Endothelial cell of umbilical vein (primary cell): ENCODE measurements around the gene FAM43A. TPM values are rescaled to one million over a fixed set of nuclear protein-coding genes. Genes with fewer than 3 reads are reported as not detected.

Source experiments
- BruUV-seq: library from RNA; stranded (reverse); fragments of 400-500 nt; replicated peaks from 2 replicates; lab custom pipeline; 2021; lab: Mats Ljungman, UMichigan
- CTCF ChIA-PET: fragments of 300-600, 350-600 bp; sonication (Branson Sonifier 250); formaldehyde crosslinking; loops from one replicate; lab custom pipeline; 2021; ENCODE audit warnings: antibody characterized with exemption, inconsistent platforms; lab: Charles Lee
- POLR2A ChIA-PET: fragments of 300-600, 350-600 bp; sonication (Branson Sonifier 250); formaldehyde crosslinking; loops from one replicate; lab custom pipeline; 2021; ENCODE audit warnings: antibody characterized with exemption, inconsistent platforms; lab: Charles Lee
- DNase-seq: peaks from one replicate; pipeline ENCODE4 v3.0.0-alpha.2; 2011; ENCODE audit warnings: low read depth, low spot score
- FAIRE-seq: peaks from 2 replicates; lab custom pipeline; 2011; peaks lifted over from hg19 to GRCh38; lab: Jason Lieb, UNC
- H2AFZ ChIP-seq: 2 replicates; pipeline ENCODE4 v1.6.0; 2012; ENCODE audit warnings: low read depth, low read length, control low read depth, inconsistent platforms
- H3K27ac ChIP-seq: 2 replicates; pipeline ENCODE4 v1.5.1; 2011; ENCODE audit warnings: low read depth, mild to moderate bottlenecking, control low read depth, low read length, moderate library complexity; ENCODE audit not compliant: insufficient read depth
- H3K27me3 ChIP-seq, 2 experiments: 2 replicates each; pipeline versions ENCODE4 v1.6.0 to v1.6.1; 2011; ENCODE audit warnings: low read length in 2 of 2, mixed read lengths in 1 of 2; ENCODE audit not compliant: control insufficient read depth in 2 of 2, insufficient read depth in 2 of 2
- H3K36me3 ChIP-seq, 2 experiments: 2 replicates in 1 of 2; 3 replicates in 1 of 2; pipeline ENCODE4 v1.5.1; 2011; ENCODE audit warnings: low read length in 2 of 2, mild to moderate bottlenecking in 1 of 2, moderate library complexity in 1 of 2; ENCODE audit not compliant: control insufficient read depth in 2 of 2, insufficient read depth in 2 of 2; ENCODE audit errors: extremely low read depth in 1 of 2
- H3K4me1 ChIP-seq: 3 replicates; pipeline ENCODE4 v1.5.1; 2011; ENCODE audit warnings: mild to moderate bottlenecking, low read length; ENCODE audit not compliant: control insufficient read depth, insufficient read depth; ENCODE audit errors: extremely low read depth
- H3K4me2 ChIP-seq: 2 replicates; pipeline ENCODE4 v1.6.1; 2011; ENCODE audit warnings: low read length, control low read depth, mixed read lengths; ENCODE audit not compliant: insufficient read depth
- H3K4me3 ChIP-seq, 3 experiments: fragments of 200-600 bp in 1 of 3; sonication (generic), shearing (Covaris generic) in 1 of 3; replicated peaks in 1 of 3; 2 replicates each; pipeline ENCODE4 v1.5.1; 2011 to 2016; ENCODE audit warnings: control low read depth in 3 of 3, low read length in 3 of 3, mild to moderate bottlenecking in 2 of 3, inconsistent platforms in 1 of 3, low read depth in 1 of 3, moderate library complexity in 1 of 3; ENCODE audit not compliant: insufficient read depth in 1 of 3
- H3K79me2 ChIP-seq: 2 replicates; pipeline ENCODE4 v1.6.0; 2012; ENCODE audit warnings: low read length, inconsistent platforms; ENCODE audit not compliant: control insufficient read depth, insufficient read depth
- H3K9ac ChIP-seq: replicated peaks from 2 replicates; pipeline ENCODE3; 2011; ENCODE audit warnings: low read length, control low read depth; ENCODE audit not compliant: insufficient read depth; ENCODE audit errors: extremely low read depth
- H3K9me1 ChIP-seq: replicated peaks from 3 replicates; pipeline ENCODE4 v1.6.0; 2011; ENCODE audit warnings: mild to moderate bottlenecking, low read length; ENCODE audit not compliant: control insufficient read depth, insufficient read depth; ENCODE audit errors: extremely low read depth
- H3K9me3 ChIP-seq: replicated peaks from 2 replicates; pipeline ENCODE4 v1.5.1; 2012; ENCODE audit warnings: low read length, inconsistent platforms; ENCODE audit not compliant: control insufficient read depth, insufficient read depth
- H4K20me1 ChIP-seq: replicated peaks from 2 replicates; pipeline ENCODE3; 2011; ENCODE audit warnings: mild to moderate bottlenecking, low read length; ENCODE audit not compliant: control insufficient read depth, insufficient read depth; ENCODE audit errors: extremely low read depth
- EZH2 ChIP-seq: IDR thresholded peaks from 2 replicates; pipeline ENCODE4 v1.6.1; 2012; ENCODE audit warnings: borderline replicate concordance, low read depth, mild to moderate bottlenecking, moderate library complexity, low read length, inconsistent platforms; ENCODE audit not compliant: severe bottlenecking
- FOS ChIP-seq: IDR thresholded peaks from 2 replicates; pipeline ENCODE4 v1.6.1; 2011; ENCODE audit warnings: mild to moderate bottlenecking, low read length, moderate library complexity, borderline replicate concordance; ENCODE audit not compliant: insufficient read depth
- GATA2 ChIP-seq: IDR thresholded peaks from 2 replicates; pipeline ENCODE4 v1.7.0; 2011; ENCODE audit warnings: low read depth, mild to moderate bottlenecking, moderate library complexity, mixed read lengths, low read length; ENCODE audit not compliant: insufficient read length, insufficient read depth
- JUN ChIP-seq: IDR thresholded peaks from 2 replicates; pipeline ENCODE4 v1.6.1; 2011; ENCODE audit warnings: borderline replicate concordance, low read depth; ENCODE audit not compliant: insufficient read length, insufficient read depth
- MYC ChIP-seq: IDR thresholded peaks from one replicate; pipeline ENCODE4 v1.6.1; 2011; ENCODE audit warnings: mild to moderate bottlenecking, low read depth, low read length
- POLR2A ChIP-seq: IDR thresholded peaks from 2 replicates; pipeline ENCODE4 v1.6.1; 2012; ENCODE audit warnings: low read depth, mild to moderate bottlenecking, control low read depth, low read length
- POLR2AphosphoS5 ChIP-seq: IDR thresholded peaks from 2 replicates; pipeline ENCODE4 v1.6.1; 2012; ENCODE audit warnings: low read depth, mild to moderate bottlenecking, control low read depth, low read length, moderate library complexity; ENCODE audit not compliant: insufficient read depth
- dilution Hi-C: fragments of 300-500 bp; cut with MboI; formaldehyde crosslinking; loops from one replicate; pipeline ENCODE4 v1.15.0; 2019; ENCODE audit warnings: low sequenced_read_pairs; ENCODE audit not compliant: extremely low pct_ligation_motif_present
- intact Hi-C: fragments of 100-400 bp; cut with micrococcal nuclease; formaldehyde crosslinking; loops from one replicate; pipeline ENCODE4 v1.10.0; 2022
- polyA plus RNA-seq, 4 experiments: library from polyadenylated mRNA; depleted of rRNA in 3 of 4; stranded (reverse) in 3 of 4; unstranded in 1 of 4; fragments of >200 nt; gene quantifications; 2 replicates each; pipeline versions ENCODE4 v1.2.1 to v1.2.3, GENCODE V29; 2011 to 2012; ENCODE audit warnings: missing spikeins in 1 of 4
- total RNA-seq: library from RNA; stranded (reverse); gene quantifications from 2 replicates; pipeline ENCODE4 v1.2.3, GENCODE V29; 2021
- TF ChIP-seq, protein P1 (sequence below): IDR thresholded peaks from 2 replicates; pipeline ENCODE4 v1.6.1; 2011; ENCODE audit not compliant: insufficient read depth, insufficient read length
- TF ChIP-seq, protein P2 (sequence below), 2 donors: IDR thresholded peaks; 1 replicate in 1 of 2; 2 replicates in 1 of 2; pipeline ENCODE4 v1.5.1; 2011; ENCODE audit warnings: low read length in 2 of 2, mild to moderate bottlenecking in 2 of 2, moderate library complexity in 2 of 2, control low read depth in 1 of 2, inconsistent platforms in 1 of 2, low read depth in 1 of 2; ENCODE audit not compliant: insufficient read depth in 1 of 2; ENCODE audit errors: extremely low read depth in 1 of 2

The FAM43A gene
- total and polyA plus RNA-seq, 2 donors (not counting 3 experiments of a cell fraction or from before 2014, with no cell fraction given), result 244 to 307 TPM

DNA sequence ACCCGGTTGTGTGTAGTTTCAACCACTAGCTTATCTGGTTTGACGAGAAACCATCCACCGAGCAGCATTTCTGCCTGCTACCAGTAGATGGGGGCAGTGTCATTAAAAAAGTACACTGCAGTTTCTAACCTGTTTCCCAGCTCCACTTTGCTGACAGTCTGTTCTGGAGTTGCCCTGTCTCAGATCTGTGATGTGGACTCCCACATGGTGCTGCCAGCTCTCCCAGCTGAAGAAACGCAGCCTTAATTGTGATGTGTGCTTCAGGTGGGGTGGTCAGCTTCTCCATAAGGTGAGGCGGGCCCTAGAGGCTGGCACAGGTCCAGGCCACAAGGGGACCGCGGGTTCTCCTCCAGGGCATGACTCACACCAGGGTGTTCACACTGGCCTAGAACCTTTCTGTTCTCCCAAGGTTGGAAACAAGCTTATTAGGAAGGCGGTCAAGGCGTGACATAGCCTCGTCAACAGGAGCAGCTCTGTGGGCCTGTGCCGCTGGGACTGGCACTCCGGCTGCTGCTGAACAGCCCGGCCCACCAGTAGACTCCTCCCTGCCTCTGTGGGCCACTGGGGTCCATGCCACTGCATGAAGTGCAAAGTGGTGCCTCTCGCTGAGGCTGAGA, 2.9 kb upstream of the FAM43A start:
- dilution Hi-C loops, result loop anchor here (10.0 to 25.0 kb wide), 2 partner anchors 429 to 562 kb away; no protein-coding TSS in a partner anchor
- Histone ChIP-seq H3K27me3 (no peaks in the 10 kb centered on the region), H2AFZ (peak overlapping the region; percentile 13), H3K4me3 (no peak overlapping the region), H3K4me2 (no peak overlapping the region), H3K9ac (peak overlapping the region; percentile 19), H3K27ac (peak overlapping the region; percentile 46), H3K9me3 (no peaks in the 10 kb centered on the region), H3K4me1 (peaks cover 18% of the 10 kb centered on the region), H4K20me1 (no peaks in the 10 kb centered on the region), H3K36me3 (peaks cover 5 to 11% of the 10 kb centered on the region in 2 experiments), H3K9me1 (no peaks in the 10 kb centered on the region), H3K79me2 (peaks cover 20% of the 10 kb centered on the region)
- BruUV-seq, result no TSS peak
- DNase-seq, result peak; percentile 89
- intact Hi-C loops, result loop anchor here (1.0 to 10.0 kb wide), 8 partner anchors 322 to 839 kb away; no protein-coding TSS in a partner anchor
- TF ChIP-seq POLR2A (no peak), POLR2AphosphoS5 (no peak), GATA2 (no peak), EZH2 (no peak), JUN (peak; percentile 32), MYC (no peak), FOS (peak; percentile 76)
- TF ChIP-seq, protein P1, sequence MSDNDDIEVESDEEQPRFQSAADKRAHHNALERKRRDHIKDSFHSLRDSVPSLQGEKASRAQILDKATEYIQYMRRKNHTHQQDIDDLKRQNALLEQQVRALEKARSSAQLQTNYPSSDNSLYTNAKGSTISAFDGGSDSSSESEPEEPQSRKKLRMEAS, result no peak
- TF ChIP-seq, protein P2, sequence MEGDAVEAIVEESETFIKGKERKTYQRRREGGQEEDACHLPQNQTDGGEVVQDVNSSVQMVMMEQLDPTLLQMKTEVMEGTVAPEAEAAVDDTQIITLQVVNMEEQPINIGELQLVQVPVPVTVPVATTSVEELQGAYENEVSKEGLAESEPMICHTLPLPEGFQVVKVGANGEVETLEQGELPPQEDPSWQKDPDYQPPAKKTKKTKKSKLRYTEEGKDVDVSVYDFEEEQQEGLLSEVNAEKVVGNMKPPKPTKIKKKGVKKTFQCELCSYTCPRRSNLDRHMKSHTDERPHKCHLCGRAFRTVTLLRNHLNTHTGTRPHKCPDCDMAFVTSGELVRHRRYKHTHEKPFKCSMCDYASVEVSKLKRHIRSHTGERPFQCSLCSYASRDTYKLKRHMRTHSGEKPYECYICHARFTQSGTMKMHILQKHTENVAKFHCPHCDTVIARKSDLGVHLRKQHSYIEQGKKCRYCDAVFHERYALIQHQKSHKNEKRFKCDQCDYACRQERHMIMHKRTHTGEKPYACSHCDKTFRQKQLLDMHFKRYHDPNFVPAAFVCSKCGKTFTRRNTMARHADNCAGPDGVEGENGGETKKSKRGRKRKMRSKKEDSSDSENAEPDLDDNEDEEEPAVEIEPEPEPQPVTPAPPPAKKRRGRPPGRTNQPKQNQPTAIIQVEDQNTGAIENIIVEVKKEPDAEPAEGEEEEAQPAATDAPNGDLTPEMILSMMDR (IDR thresholded peaks at IDR 0.05; ENCODE audit: extremely low read depth in 1 of 2, insufficient read depth in 1 of 2, low read depth in 1 of 2, low read length in 2 of 2), result peak; percentile 83 to 89
- ChIA-PET POLR2A (interaction anchor here (0.6 to 1.4 kb wide), 15 partner anchors 10 to 587 kb away, joined by 3 to 10 read pairs (median 4); partner anchors contain the start of genes LSG1 and XXYLT1), CTCF (interaction anchor here (0.5 to 2.8 kb wide), 82 partner anchors 9 to 842 kb away, joined by 3 to 76 read pairs (median 5); partner anchors contain the start of genes LSG1, TMEM44 and XXYLT1)
- FAIRE-seq, result peak; percentile 99
